ENCODE data around the gene UGT1A10.

DNA sequence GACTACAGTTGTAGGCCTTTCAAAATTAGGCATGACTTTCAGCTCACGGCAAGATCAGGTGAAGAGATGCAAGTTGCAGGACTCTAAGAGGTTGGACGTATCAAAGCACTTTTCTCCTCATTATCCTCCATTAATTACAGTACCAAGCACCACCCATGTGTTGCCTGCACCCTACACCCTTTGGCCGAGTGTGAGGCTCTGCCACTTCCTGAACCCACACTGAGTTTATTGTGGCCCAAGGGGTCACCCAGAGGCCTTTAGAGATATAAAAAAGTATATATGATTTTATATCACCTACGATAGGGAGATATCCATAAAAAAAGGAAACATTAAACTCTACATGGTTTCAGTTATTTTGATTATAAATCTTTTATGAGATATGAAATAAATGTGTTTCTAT is 16.0 kb upstream of the UGT1A10 start:
- TF ChIP-seq, protein P1, sequence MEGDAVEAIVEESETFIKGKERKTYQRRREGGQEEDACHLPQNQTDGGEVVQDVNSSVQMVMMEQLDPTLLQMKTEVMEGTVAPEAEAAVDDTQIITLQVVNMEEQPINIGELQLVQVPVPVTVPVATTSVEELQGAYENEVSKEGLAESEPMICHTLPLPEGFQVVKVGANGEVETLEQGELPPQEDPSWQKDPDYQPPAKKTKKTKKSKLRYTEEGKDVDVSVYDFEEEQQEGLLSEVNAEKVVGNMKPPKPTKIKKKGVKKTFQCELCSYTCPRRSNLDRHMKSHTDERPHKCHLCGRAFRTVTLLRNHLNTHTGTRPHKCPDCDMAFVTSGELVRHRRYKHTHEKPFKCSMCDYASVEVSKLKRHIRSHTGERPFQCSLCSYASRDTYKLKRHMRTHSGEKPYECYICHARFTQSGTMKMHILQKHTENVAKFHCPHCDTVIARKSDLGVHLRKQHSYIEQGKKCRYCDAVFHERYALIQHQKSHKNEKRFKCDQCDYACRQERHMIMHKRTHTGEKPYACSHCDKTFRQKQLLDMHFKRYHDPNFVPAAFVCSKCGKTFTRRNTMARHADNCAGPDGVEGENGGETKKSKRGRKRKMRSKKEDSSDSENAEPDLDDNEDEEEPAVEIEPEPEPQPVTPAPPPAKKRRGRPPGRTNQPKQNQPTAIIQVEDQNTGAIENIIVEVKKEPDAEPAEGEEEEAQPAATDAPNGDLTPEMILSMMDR (IDR thresholded peaks at IDR 0.05), result no peak
- TF ChIP-seq EZH2 (IDR thresholded peaks at IDR 0.05; ENCODE audit: borderline replicate concordance, insufficient read depth, low read depth, low read length, poor library complexity, severe bottlenecking), result no peak
